SK-N-SH treated with all-trans-retinoic acid at 6 μM for 48 hours (cell line): Measurements from ENCODE around the gene ZC2HC1B.

Experiments
- ATAC-seq: fragments of 200-7000 bp; cut with Tn5 transposase; 3 replicates; pipeline ENCODE4 v1.9.1; 2020; ENCODE audit warnings: mild to moderate bottlenecking, moderate library complexity
- ARNTL ChIP-seq: fragments of 450-650 bp; formaldehyde crosslinking; IDR thresholded peaks from 2 replicates; pipeline ENCODE4 v1.5.0; 2020; ENCODE audit warnings: low read depth, mild to moderate bottlenecking, moderate library complexity, borderline replicate concordance
- BACH2 ChIP-seq: fragments of 250-450 bp; sonication (Bioruptor Pico); IDR thresholded peaks from 2 replicates; pipeline ENCODE4 v1.9.0; 2021; ENCODE audit warnings: mild to moderate bottlenecking, borderline replicate concordance
- CSDC2 ChIP-seq: fragments of 250-450 bp; sonication (Bioruptor Pico); IDR thresholded peaks from 2 replicates; pipeline ENCODE4 v1.5.0; 2020; ENCODE audit warnings: mild to moderate bottlenecking, moderate library complexity
- ESRRG ChIP-seq: fragments of 250-450 bp; sonication (Bioruptor Pico); IDR thresholded peaks from 2 replicates; pipeline ENCODE4 v1.6.1; 2021; ENCODE audit warnings: mild to moderate bottlenecking
- GLIS3 ChIP-seq: fragments of 250-450 bp; sonication (Bioruptor Pico); IDR thresholded peaks from 2 replicates; pipeline ENCODE4 v1.5.0; 2020; ENCODE audit warnings: mild to moderate bottlenecking, moderate library complexity
- ISL1 ChIP-seq: fragments of 250-450 bp; sonication (Bioruptor Pico); IDR thresholded peaks from 2 replicates; pipeline ENCODE4 v2.1.2; 2022; ENCODE audit warnings: mild to moderate bottlenecking, moderate library complexity
- OSR1 ChIP-seq: fragments of 250-450 bp; sonication (Bioruptor Pico); IDR thresholded peaks from 2 replicates; pipeline ENCODE4 v1.8.0; 2022; ENCODE audit warnings: moderate library complexity, mild to moderate bottlenecking, inconsistent platforms
- PPARA ChIP-seq: fragments of 250-450 bp; sonication (Bioruptor Pico); IDR thresholded peaks from 2 replicates; pipeline ENCODE4 v1.5.0; 2020; ENCODE audit warnings: mild to moderate bottlenecking, borderline replicate concordance
- RARB ChIP-seq: fragments of 250-450 bp; sonication (Bioruptor Pico); IDR thresholded peaks from 2 replicates; pipeline ENCODE4 v1.8.0; 2021; ENCODE audit warnings: mild to moderate bottlenecking, moderate library complexity
- SNAI2 ChIP-seq: fragments of 250-450 bp; sonication (Bioruptor Pico); IDR thresholded peaks from 2 replicates; pipeline ENCODE4 v1.5.0; 2020; ENCODE audit warnings: mild to moderate bottlenecking, moderate library complexity
- TCF4 ChIP-seq: fragments of 250-450 bp; sonication (Bioruptor Pico); IDR thresholded peaks from 2 replicates; pipeline ENCODE4 v1.8.0; 2021; ENCODE audit warnings: mild to moderate bottlenecking, moderate library complexity, borderline replicate concordance
- TOX ChIP-seq: fragments of 250-450 bp; sonication (Bioruptor Pico); IDR thresholded peaks from 2 replicates; pipeline ENCODE4 v1.8.0; 2021; ENCODE audit warnings: mild to moderate bottlenecking, moderate library complexity, borderline replicate concordance
- ZFP3 ChIP-seq: fragments of 250-450 bp; sonication (Bioruptor Pico); IDR thresholded peaks from 2 replicates; pipeline ENCODE4 v1.5.0; 2020; ENCODE audit warnings: mild to moderate bottlenecking, moderate library complexity
- ZFP30 ChIP-seq: fragments of 450-650 bp; formaldehyde crosslinking; IDR thresholded peaks from 2 replicates; pipeline ENCODE4 v1.5.0; 2022; ENCODE audit warnings: mild to moderate bottlenecking, moderate library complexity
- ZNF565 ChIP-seq: fragments of 450-650 bp; formaldehyde crosslinking; conservative IDR thresholded peaks from 2 replicates; pipeline ENCODE4 v1.5.0; 2020; ENCODE audit warnings: low read depth, mild to moderate bottlenecking, moderate library complexity
- ZNF70 ChIP-seq: fragments of 450-650 bp; formaldehyde crosslinking; IDR thresholded peaks from 2 replicates; pipeline ENCODE4 v1.5.0; 2020; ENCODE audit warnings: mild to moderate bottlenecking, moderate library complexity
- ZNF8 ChIP-seq: fragments of 450-650 bp; formaldehyde crosslinking; IDR thresholded peaks from 2 replicates; pipeline ENCODE4 v1.5.0; 2020; ENCODE audit warnings: mild to moderate bottlenecking, moderate library complexity
- TF ChIP-seq, protein P1 (sequence below): fragments of 250-450 bp; sonication (Bioruptor Pico); IDR thresholded peaks from 2 replicates; pipeline ENCODE4 v1.8.0; 2020; ENCODE audit warnings: mild to moderate bottlenecking, moderate library complexity, borderline replicate concordance
- TF ChIP-seq, protein P2 (sequence below): fragments of 250-450 bp; sonication (Bioruptor Pico); IDR thresholded peaks from 2 replicates; pipeline ENCODE4 v1.5.1; 2020; ENCODE audit warnings: low read depth, mild to moderate bottlenecking, moderate library complexity
- TF ChIP-seq, protein P3 (sequence below): fragments of 250-450 bp; sonication (Bioruptor Pico); IDR thresholded peaks from 2 replicates; pipeline ENCODE4 v1.8.0; 2021; ENCODE audit warnings: low read depth, mild to moderate bottlenecking, moderate library complexity, borderline replicate concordance
- TF ChIP-seq, protein P4 (sequence below): fragments of 250-450 bp; sonication (Bioruptor Pico); IDR thresholded peaks from 2 replicates; pipeline ENCODE4 v1.5.0; 2020; ENCODE audit warnings: mild to moderate bottlenecking, moderate library complexity
- TF ChIP-seq, protein P5 (sequence below): fragments of 250-450 bp; sonication (Bioruptor Pico); IDR thresholded peaks from 2 replicates; pipeline ENCODE4 v1.5.1; 2021; ENCODE audit warnings: mild to moderate bottlenecking, moderate library complexity

Gene ZC2HC1B

DNA sequence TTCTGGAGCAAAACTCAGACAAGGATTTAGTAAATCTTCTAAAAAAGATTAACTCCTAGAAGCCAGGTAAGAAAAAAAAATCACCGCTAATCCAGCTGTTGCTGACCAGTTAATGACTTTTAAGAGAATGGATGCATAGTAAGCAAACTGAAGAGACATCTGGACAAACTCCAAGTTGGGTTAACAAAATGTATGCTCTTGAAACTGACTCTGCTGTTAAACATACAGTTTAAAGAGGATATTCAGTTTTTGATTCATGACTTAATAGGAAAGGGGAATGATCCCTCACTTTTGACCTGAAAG, 73.3 kb downstream of the ZC2HC1B start:
- TF ChIP-seq, protein P1, sequence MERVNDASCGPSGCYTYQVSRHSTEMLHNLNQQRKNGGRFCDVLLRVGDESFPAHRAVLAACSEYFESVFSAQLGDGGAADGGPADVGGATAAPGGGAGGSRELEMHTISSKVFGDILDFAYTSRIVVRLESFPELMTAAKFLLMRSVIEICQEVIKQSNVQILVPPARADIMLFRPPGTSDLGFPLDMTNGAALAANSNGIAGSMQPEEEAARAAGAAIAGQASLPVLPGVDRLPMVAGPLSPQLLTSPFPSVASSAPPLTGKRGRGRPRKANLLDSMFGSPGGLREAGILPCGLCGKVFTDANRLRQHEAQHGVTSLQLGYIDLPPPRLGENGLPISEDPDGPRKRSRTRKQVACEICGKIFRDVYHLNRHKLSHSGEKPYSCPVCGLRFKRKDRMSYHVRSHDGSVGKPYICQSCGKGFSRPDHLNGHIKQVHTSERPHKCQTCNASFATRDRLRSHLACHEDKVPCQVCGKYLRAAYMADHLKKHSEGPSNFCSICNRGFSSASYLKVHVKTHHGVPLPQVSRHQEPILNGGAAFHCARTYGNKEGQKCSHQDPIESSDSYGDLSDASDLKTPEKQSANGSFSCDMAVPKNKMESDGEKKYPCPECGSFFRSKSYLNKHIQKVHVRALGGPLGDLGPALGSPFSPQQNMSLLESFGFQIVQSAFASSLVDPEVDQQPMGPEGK (CRISPR knock-in tag): no peak
- TF ChIP-seq TOX (CRISPR knock-in tag) (no peak), ARNTL (CRISPR knock-in tag) (no peak), RARB (no peak), CSDC2 (CRISPR knock-in tag) (no peak), PPARA (no peak), ESRRG (CRISPR knock-in tag) (no peak), GLIS3 (CRISPR knock-in tag) (no peak), ZFP30 (CRISPR knock-in tag) (no peak), SNAI2 (no peak), BACH2 (CRISPR knock-in tag) (no peak), ZNF565 (no peak), ISL1 (CRISPR knock-in tag) (no peak), ZNF70 (no peak)
- TF ChIP-seq, protein P2, sequence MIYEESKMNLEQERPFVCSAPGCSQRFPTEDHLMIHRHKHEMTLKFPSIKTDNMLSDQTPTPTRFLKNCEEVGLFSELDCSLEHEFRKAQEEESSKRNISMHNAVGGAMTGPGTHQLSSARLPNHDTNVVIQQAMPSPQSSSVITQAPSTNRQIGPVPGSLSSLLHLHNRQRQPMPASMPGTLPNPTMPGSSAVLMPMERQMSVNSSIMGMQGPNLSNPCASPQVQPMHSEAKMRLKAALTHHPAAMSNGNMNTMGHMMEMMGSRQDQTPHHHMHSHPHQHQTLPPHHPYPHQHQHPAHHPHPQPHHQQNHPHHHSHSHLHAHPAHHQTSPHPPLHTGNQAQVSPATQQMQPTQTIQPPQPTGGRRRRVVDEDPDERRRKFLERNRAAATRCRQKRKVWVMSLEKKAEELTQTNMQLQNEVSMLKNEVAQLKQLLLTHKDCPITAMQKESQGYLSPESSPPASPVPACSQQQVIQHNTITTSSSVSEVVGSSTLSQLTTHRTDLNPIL: no peak
- TF ChIP-seq, protein P3, sequence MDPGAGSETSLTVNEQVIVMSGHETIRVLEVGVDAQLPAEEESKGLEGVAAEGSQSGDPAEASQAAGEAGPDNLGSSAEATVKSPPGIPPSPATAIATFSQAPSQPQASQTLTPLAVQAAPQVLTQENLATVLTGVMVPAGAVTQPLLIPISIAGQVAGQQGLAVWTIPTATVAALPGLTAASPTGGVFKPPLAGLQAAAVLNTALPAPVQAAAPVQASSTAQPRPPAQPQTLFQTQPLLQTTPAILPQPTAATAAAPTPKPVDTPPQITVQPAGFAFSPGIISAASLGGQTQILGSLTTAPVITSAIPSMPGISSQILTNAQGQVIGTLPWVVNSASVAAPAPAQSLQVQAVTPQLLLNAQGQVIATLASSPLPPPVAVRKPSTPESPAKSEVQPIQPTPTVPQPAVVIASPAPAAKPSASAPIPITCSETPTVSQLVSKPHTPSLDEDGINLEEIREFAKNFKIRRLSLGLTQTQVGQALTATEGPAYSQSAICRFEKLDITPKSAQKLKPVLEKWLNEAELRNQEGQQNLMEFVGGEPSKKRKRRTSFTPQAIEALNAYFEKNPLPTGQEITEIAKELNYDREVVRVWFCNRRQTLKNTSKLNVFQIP (CRISPR knock-in tag): no peak
- TF ChIP-seq, protein P4, sequence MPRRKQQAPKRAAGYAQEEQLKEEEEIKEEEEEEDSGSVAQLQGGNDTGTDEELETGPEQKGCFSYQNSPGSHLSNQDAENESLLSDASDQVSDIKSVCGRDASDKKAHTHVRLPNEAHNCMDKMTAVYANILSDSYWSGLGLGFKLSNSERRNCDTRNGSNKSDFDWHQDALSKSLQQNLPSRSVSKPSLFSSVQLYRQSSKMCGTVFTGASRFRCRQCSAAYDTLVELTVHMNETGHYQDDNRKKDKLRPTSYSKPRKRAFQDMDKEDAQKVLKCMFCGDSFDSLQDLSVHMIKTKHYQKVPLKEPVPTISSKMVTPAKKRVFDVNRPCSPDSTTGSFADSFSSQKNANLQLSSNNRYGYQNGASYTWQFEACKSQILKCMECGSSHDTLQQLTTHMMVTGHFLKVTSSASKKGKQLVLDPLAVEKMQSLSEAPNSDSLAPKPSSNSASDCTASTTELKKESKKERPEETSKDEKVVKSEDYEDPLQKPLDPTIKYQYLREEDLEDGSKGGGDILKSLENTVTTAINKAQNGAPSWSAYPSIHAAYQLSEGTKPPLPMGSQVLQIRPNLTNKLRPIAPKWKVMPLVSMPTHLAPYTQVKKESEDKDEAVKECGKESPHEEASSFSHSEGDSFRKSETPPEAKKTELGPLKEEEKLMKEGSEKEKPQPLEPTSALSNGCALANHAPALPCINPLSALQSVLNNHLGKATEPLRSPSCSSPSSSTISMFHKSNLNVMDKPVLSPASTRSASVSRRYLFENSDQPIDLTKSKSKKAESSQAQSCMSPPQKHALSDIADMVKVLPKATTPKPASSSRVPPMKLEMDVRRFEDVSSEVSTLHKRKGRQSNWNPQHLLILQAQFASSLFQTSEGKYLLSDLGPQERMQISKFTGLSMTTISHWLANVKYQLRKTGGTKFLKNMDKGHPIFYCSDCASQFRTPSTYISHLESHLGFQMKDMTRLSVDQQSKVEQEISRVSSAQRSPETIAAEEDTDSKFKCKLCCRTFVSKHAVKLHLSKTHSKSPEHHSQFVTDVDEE: no peak
- no peak for ATAC-seq

DNA sequence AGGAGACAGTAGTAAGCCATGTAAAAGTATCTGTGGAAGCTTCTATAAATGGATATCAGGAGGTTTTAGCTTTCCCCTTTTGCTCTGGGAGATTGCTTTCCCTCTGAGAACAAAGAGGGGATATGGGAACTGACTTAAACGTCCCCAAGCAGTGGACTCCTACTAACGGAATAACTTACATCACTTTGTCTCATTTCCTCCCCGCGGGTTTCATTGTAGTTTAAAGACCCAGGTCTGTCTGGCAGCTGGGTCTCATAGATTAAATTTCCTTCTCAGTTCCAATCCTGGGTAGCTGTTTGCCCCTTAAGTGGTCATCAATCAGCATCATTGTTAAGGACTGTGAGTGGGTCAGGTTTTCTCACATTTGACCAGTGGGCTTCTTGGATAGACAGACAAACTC, 75.1 kb downstream of the ZC2HC1B start:
- TF ChIP-seq ZNF8 (CRISPR knock-in tag) (no peak), ARNTL (CRISPR knock-in tag) (no peak), PPARA (no peak), ZNF565 (no peak), SNAI2 (no peak), ZFP3 (CRISPR knock-in tag) (no peak), ZNF70 (no peak), RARB (no peak), ESRRG (CRISPR knock-in tag) (no peak), TCF4 (CRISPR knock-in tag) (no peak), TOX (CRISPR knock-in tag) (no peak), CSDC2 (CRISPR knock-in tag) (no peak), OSR1 (no peak)
- TF ChIP-seq, protein P5, sequence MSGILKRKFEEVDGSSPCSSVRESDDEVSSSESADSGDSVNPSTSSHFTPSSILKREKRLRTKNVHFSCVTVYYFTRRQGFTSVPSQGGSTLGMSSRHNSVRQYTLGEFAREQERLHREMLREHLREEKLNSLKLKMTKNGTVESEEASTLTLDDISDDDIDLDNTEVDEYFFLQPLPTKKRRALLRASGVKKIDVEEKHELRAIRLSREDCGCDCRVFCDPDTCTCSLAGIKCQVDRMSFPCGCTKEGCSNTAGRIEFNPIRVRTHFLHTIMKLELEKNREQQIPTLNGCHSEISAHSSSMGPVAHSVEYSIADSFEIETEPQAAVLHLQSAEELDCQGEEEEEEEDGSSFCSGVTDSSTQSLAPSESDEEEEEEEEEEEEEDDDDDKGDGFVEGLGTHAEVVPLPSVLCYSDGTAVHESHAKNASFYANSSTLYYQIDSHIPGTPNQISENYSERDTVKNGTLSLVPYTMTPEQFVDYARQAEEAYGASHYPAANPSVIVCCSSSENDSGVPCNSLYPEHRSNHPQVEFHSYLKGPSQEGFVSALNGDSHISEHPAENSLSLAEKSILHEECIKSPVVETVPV (CRISPR knock-in tag): no peak
- TF ChIP-seq, protein P4: no peak
- TF ChIP-seq, protein P3 (CRISPR knock-in tag): no peak
- ATAC-seq: no peak
